GM21526 (cell line): ENCODE data around the gene AKT2.

ENCODE experiments used
- ATAC-seq: cut with Tn5 transposase; IDR thresholded peaks from one replicate; pipeline ENCODE4 v1.9.1; 2021; ENCODE audit warnings: moderate library complexity; ENCODE audit not compliant: unreplicated experiment, low FRiP score

The AKT2 gene

GRCh38 chr19:40255619-40256166, 29.5 kb downstream of the AKT2 start:
- no peak for ATAC-seq

- no peak for ATAC-seq
Measured at GRCh38 chr19:40254714-40255418, 30.3 kb downstream of the AKT2 start.

GRCh38 chr19:40253611-40254092, 31.5 kb downstream of the AKT2 start:
- no peak for ATAC-seq

- no peak for ATAC-seq
Measured at GRCh38 chr19:40252395-40252794, 32.8 kb downstream of the AKT2 start.

GRCh38 chr19:40251991-40252390, 33.2 kb downstream of the AKT2 start:
- ATAC-seq: no peak

GRCh38 chr19:40251244-40251643, 33.9 kb downstream of the AKT2 start:
- ATAC-seq: no peak

- no peak for ATAC-seq
Measured at GRCh38 chr19:40249781-40250180, 35.4 kb downstream of the AKT2 start.

GRCh38 chr19:40249201-40249600, 35.9 kb downstream of the AKT2 start:
- no peak for ATAC-seq

- ATAC-seq: no peak
Measured at GRCh38 chr19:40247735-40248262, 37.3 kb downstream of the AKT2 start.

GRCh38 chr19:40247178-40247577, 38.0 kb downstream of the AKT2 start:
- ATAC-seq: no peak

- no peak for ATAC-seq
Measured at GRCh38 chr19:40246292-40247073, 38.7 kb downstream of the AKT2 start.

- no peak for ATAC-seq
Measured at GRCh38 chr19:40245506-40246128, 39.5 kb downstream of the AKT2 start.

- no peak for ATAC-seq
Measured at GRCh38 chr19:40244579-40245317, 40.4 kb downstream of the AKT2 start.

- ATAC-seq: no peak
Measured at GRCh38 chr19:40243181-40243580, 42.0 kb downstream of the AKT2 start.

- no peak for ATAC-seq
Measured at GRCh38 chr19:40242480-40242879, 42.7 kb downstream of the AKT2 start.

GRCh38 chr19:40241809-40242384, 43.2 kb downstream of the AKT2 start:
- no peak for ATAC-seq

- no peak for ATAC-seq
Measured at GRCh38 chr19:40241125-40241808, 43.9 kb downstream of the AKT2 start.

GRCh38 chr19:40240332-40240731, 44.8 kb downstream of the AKT2 start:
- no peak for ATAC-seq
